HEK293 (cell line): ENCODE data around the gene ELOVL5.

Source experiments
- CTCF ChIA-PET: fragments of 350-600 bp; formaldehyde crosslinking; extraction: SDS; loops from one replicate; lab custom pipeline; 2021; ENCODE audit warnings: antibody characterized with exemption; lab: Yijun Ruan, JAX
- POLR2A ChIA-PET: fragments of 300-600 bp; formaldehyde crosslinking; extraction: SDS; loops from one replicate; lab custom pipeline; 2020; ENCODE audit warnings: antibody characterized with exemption, inconsistent platforms; lab: Yijun Ruan, JAX
- H3K27ac ChIP-seq: fragments of 200-500 bp; sonication (Bioruptor generic); 2 replicates; pipeline ENCODE4 v1.5.1; 2014; ENCODE audit warnings: low read depth, low read length, control low read depth, inconsistent platforms; ENCODE audit errors: extremely low read depth
- H3K36me3 ChIP-seq, 2 experiments: fragments of 200-500 bp in 1 of 2; sonication (Bioruptor generic) in 1 of 2; 1 replicate in 1 of 2; 2 replicates in 1 of 2; pipeline ENCODE4 v1.5.1; 2014 to 2017; ENCODE audit warnings: inconsistent platforms in 2 of 2, low read length in 2 of 2; ENCODE audit not compliant: control insufficient read depth in 2 of 2, insufficient read depth in 1 of 2
- H3K4me1 ChIP-seq: fragments of 200-500 bp; sonication (Bioruptor generic); 2 replicates; pipeline ENCODE4 v1.5.1; 2014; ENCODE audit warnings: mild to moderate bottlenecking, low read length, inconsistent platforms; ENCODE audit not compliant: control insufficient read depth, insufficient read depth
- H3K4me3 ChIP-seq: 2 replicates; pipeline ENCODE4 v1.5.1; 2011; ENCODE audit warnings: low read depth, mild to moderate bottlenecking, control low read depth, low read length, moderate library complexity
- H3K9me3 ChIP-seq: fragments of 200-500 bp; sonication (Bioruptor generic); 2 replicates; pipeline ENCODE4 v1.5.1; 2014; ENCODE audit warnings: low read depth, low read length, inconsistent platforms; ENCODE audit not compliant: control insufficient read depth, insufficient read depth
- BCL11B ChIP-seq: fragments of 450-650 bp; formaldehyde crosslinking; IDR thresholded peaks from 2 replicates; pipeline ENCODE4 v1.5.1; 2016; ENCODE audit warnings: low read depth, missing biosample characterization, missing genetic modification characterization
- FEZF1 ChIP-seq: fragments of 450-650 bp; formaldehyde crosslinking; IDR thresholded peaks from 2 replicates; pipeline ENCODE4 v1.5.1; 2016; ENCODE audit warnings: missing biosample characterization, missing genetic modification characterization
- GLI4 ChIP-seq: fragments of 450-650 bp; formaldehyde crosslinking; IDR thresholded peaks from 2 replicates; pipeline ENCODE4 v1.5.1; 2016; ENCODE audit warnings: missing biosample characterization, missing genetic modification characterization
- GLIS1 ChIP-seq: fragments of 450-650 bp; formaldehyde crosslinking; IDR thresholded peaks from 2 replicates; pipeline ENCODE4 v1.5.1; 2016; ENCODE audit warnings: missing biosample characterization, missing genetic modification characterization
- KLF16 ChIP-seq: fragments of 450-650 bp; formaldehyde crosslinking; IDR thresholded peaks from 2 replicates; pipeline ENCODE4 v1.5.1; 2017; ENCODE audit warnings: missing biosample characterization, missing genetic modification characterization
- KLF8 ChIP-seq: fragments of 450-650 bp; formaldehyde crosslinking; IDR thresholded peaks from 2 replicates; pipeline ENCODE4 v1.5.1; 2016; ENCODE audit warnings: missing biosample characterization, missing genetic modification characterization
- MEIS1 ChIP-seq: sonication (generic); formaldehyde crosslinking; IDR thresholded peaks from 2 replicates; pipeline ENCODE4 v1.8.1; 2022; ENCODE audit warnings: missing genetic modification reagents, mild to moderate bottlenecking, borderline replicate concordance
- OSR2 ChIP-seq: fragments of 450-650 bp; formaldehyde crosslinking; IDR thresholded peaks from 2 replicates; pipeline ENCODE4 v1.5.1; 2016; ENCODE audit warnings: missing biosample characterization, missing genetic modification characterization
- YY2 ChIP-seq: fragments of 450-650 bp; formaldehyde crosslinking; IDR thresholded peaks from 2 replicates; pipeline ENCODE4 v1.5.1; 2016; ENCODE audit warnings: missing biosample characterization, missing genetic modification characterization
- ZFHX2 ChIP-seq: fragments of 450-650 bp; formaldehyde crosslinking; conservative IDR thresholded peaks from 2 replicates; pipeline ENCODE4 v1.5.1; 2016; ENCODE audit warnings: missing biosample characterization, missing genetic modification characterization
- ZFP37 ChIP-seq: fragments of 450-650 bp; formaldehyde crosslinking; IDR thresholded peaks from 2 replicates; pipeline ENCODE4 v1.5.1; 2016; ENCODE audit warnings: missing biosample characterization, missing genetic modification characterization
- ZIC2 ChIP-seq: fragments of 450-650 bp; formaldehyde crosslinking; IDR thresholded peaks from 2 replicates; pipeline ENCODE4 v1.5.1; 2016; ENCODE audit warnings: missing biosample characterization, missing genetic modification characterization
- ZNF112 ChIP-seq: fragments of 450-650 bp; formaldehyde crosslinking; IDR thresholded peaks from 2 replicates; pipeline ENCODE4 v1.5.0; 2017; ENCODE audit warnings: missing biosample characterization, missing genetic modification characterization
- ZNF175 ChIP-seq: fragments of 450-650 bp; formaldehyde crosslinking; IDR thresholded peaks from 2 replicates; pipeline ENCODE4 v1.5.1; 2016; ENCODE audit warnings: missing biosample characterization, missing genetic modification characterization
- ZNF221 ChIP-seq: fragments of 450-650 bp; formaldehyde crosslinking; IDR thresholded peaks from 2 replicates; pipeline ENCODE4 v1.5.1; 2017; ENCODE audit warnings: missing biosample characterization, missing genetic modification characterization, borderline replicate concordance
- ZNF292 ChIP-seq: fragments of 450-650 bp; formaldehyde crosslinking; IDR thresholded peaks from 2 replicates; pipeline ENCODE4 v1.5.1; 2016; ENCODE audit warnings: low read depth, missing biosample characterization, missing genetic modification characterization, borderline replicate concordance
- ZNF324 ChIP-seq: fragments of 450-650 bp; formaldehyde crosslinking; IDR thresholded peaks from 2 replicates; pipeline ENCODE4 v1.5.1; 2016; ENCODE audit warnings: missing biosample characterization, missing genetic modification characterization
- ZNF335 ChIP-seq: fragments of 450-650 bp; formaldehyde crosslinking; conservative IDR thresholded peaks from 2 replicates; pipeline ENCODE4 v1.5.1; 2016; ENCODE audit warnings: missing biosample characterization, missing genetic modification characterization
- ZNF37A ChIP-seq: fragments of 450-650 bp; IDR thresholded peaks from 2 replicates; pipeline ENCODE4 v1.5.1; 2018; ENCODE audit warnings: missing biosample characterization, missing genetic modification characterization
- ZNF423 ChIP-seq: fragments of 450-650 bp; formaldehyde crosslinking; IDR thresholded peaks from 2 replicates; pipeline ENCODE4 v1.5.1; 2016; ENCODE audit warnings: missing biosample characterization, missing genetic modification characterization
- ZNF426 ChIP-seq: fragments of 450-650 bp; formaldehyde crosslinking; IDR thresholded peaks from 2 replicates; pipeline ENCODE4 v1.5.1; 2017; ENCODE audit warnings: missing biosample characterization, missing genetic modification characterization, mild to moderate bottlenecking, inconsistent platforms, moderate library complexity
- ZNF529 ChIP-seq: fragments of 450-650 bp; formaldehyde crosslinking; IDR thresholded peaks from 2 replicates; pipeline ENCODE4 v1.5.1; 2017; ENCODE audit warnings: missing genetic modification characterization, missing biosample characterization; ENCODE audit not compliant: insufficient replicate concordance
- ZNF544 ChIP-seq: fragments of 450-650 bp; formaldehyde crosslinking; IDR thresholded peaks from 2 replicates; pipeline ENCODE4 v1.5.0; 2017; ENCODE audit warnings: missing biosample characterization, missing genetic modification characterization
- ZNF555 ChIP-seq: fragments of 450-650 bp; formaldehyde crosslinking; conservative IDR thresholded peaks from 2 replicates; pipeline ENCODE4 v1.5.1; 2017; ENCODE audit warnings: missing biosample characterization, mild to moderate bottlenecking, missing genetic modification characterization, inconsistent platforms
- ZNF747 ChIP-seq: fragments of 450-650 bp; formaldehyde crosslinking; IDR thresholded peaks from 2 replicates; pipeline ENCODE4 v1.5.1; 2016; ENCODE audit warnings: missing biosample characterization, missing genetic modification characterization
- ZSCAN16 ChIP-seq: fragments of 450-650 bp; formaldehyde crosslinking; IDR thresholded peaks from 2 replicates; pipeline ENCODE4 v1.5.1; 2016; ENCODE audit warnings: missing biosample characterization, missing genetic modification characterization
- ZSCAN23 ChIP-seq: fragments of 450-650 bp; formaldehyde crosslinking; IDR thresholded peaks from 2 replicates; pipeline ENCODE4 v1.5.1; 2016; ENCODE audit warnings: missing biosample characterization, missing genetic modification characterization
- TF ChIP-seq, protein P1 (sequence below): fragments of 450-650 bp; formaldehyde crosslinking; IDR thresholded peaks from 2 replicates; pipeline ENCODE4 v1.5.1; 2016; ENCODE audit warnings: missing biosample characterization, missing genetic modification characterization
- TF ChIP-seq, protein P2 (sequence below): fragments of 450-650 bp; formaldehyde crosslinking; IDR thresholded peaks from 2 replicates; pipeline ENCODE4 v1.5.1; 2016; ENCODE audit warnings: missing biosample characterization, missing genetic modification characterization, borderline replicate concordance
- TF ChIP-seq, protein P3 (sequence below): fragments of 450-650 bp; formaldehyde crosslinking; IDR thresholded peaks from 2 replicates; pipeline ENCODE4; 2016; ENCODE audit warnings: missing biosample characterization, missing genetic modification characterization
- TF ChIP-seq, protein P4 (sequence below): fragments of 450-650 bp; formaldehyde crosslinking; IDR thresholded peaks from 2 replicates; pipeline ENCODE4 v1.5.1; 2017; ENCODE audit warnings: missing biosample characterization, missing genetic modification characterization

Gene ELOVL5

DNA sequence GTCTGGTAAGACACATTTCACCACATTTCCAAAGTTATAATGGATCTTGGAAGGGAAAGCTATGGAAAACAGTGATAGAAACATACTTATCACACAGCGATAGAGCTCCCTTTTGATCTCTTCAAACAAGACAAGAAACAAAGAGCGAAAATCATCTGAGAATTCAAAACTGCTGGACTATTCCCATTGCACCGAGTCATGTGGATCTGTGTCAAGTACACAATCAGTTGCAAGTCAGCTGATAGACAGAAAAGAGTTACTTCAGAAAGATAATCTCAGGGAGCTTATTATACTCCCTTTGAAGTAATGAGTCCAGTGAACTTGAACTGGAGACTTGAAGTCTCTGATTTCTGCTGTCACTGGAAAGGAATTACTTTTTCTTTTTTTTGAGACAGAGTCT lies 110.4 kb downstream of the ELOVL5 start:
- Histone ChIP-seq H3K36me3 (no peaks in the 10 kb centered on the region), H3K4me3 (no peak overlapping the region), H3K9me3 (no peaks in the 10 kb centered on the region), H3K4me1 (0 out of 2 replicates have a peak, but pooled peaks cover 2% of the 10 kb centered on the region)
- CTCF ChIA-PET: interaction anchor here (0.7 kb wide), 1 partner anchor 66 kb away, joined by 3 read pairs; no protein-coding TSS in a partner anchor
- TF ChIP-seq ZNF37A (tag by site-specific recombination) (no peak), ZNF555 (tag by site-specific recombination) (no peak), ZNF423 (tag by site-specific recombination) (no peak), YY2 (tag by site-specific recombination) (no peak), KLF16 (tag by site-specific recombination) (no peak), BCL11B (no peak), ZFHX2 (tag by site-specific recombination) (no peak), ZIC2 (no peak), ZSCAN16 (tag by site-specific recombination) (no peak), ZNF426 (tag by site-specific recombination) (no peak), GLIS1 (no peak), ZNF112 (tag by site-specific recombination) (no peak), MEIS1 (CRISPR knock-in tag) (no peak), ZNF747 (tag by site-specific recombination) (no peak), FEZF1 (tag by site-specific recombination) (no peak), ZNF175 (no peak), ZNF529 (tag by site-specific recombination) (no peak)
- TF ChIP-seq, protein P1, sequence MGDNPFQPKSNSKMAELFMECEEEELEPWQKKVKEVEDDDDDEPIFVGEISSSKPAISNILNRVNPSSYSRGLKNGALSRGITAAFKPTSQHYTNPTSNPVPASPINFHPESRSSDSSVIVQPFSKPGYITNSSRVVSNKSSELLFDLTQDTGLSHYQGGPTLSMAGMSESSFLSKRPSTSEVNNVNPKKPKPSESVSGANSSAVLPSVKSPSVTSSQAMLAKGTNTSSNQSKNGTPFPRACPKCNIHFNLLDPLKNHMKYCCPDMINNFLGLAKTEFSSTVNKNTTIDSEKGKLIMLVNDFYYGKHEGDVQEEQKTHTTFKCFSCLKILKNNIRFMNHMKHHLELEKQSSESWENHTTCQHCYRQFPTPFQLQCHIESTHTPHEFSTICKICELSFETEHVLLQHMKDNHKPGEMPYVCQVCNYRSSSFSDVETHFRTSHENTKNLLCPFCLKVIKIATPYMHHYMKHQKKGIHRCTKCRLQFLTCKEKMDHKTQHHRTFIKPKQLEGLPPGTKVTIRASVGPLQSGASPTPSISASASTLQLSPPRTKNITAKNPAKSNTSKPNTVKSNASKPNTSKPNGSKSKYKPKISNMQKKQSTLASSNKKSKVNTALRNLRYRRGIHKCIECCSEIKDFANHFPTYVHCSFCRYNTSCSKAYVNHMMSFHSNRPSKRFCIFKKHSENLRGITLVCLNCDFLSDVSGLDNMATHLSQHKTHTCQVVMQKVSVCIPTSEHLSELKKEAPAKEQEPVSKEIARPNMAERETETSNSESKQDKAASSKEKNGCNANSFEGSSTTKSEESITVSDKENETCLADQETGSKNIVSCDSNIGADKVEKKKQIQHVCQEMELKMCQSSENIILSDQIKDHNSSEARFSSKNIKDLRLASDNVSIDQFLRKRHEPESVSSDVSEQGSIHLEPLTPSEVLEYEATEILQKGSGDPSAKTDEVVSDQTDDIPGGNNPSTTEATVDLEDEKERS: no peak
- TF ChIP-seq, protein P2, sequence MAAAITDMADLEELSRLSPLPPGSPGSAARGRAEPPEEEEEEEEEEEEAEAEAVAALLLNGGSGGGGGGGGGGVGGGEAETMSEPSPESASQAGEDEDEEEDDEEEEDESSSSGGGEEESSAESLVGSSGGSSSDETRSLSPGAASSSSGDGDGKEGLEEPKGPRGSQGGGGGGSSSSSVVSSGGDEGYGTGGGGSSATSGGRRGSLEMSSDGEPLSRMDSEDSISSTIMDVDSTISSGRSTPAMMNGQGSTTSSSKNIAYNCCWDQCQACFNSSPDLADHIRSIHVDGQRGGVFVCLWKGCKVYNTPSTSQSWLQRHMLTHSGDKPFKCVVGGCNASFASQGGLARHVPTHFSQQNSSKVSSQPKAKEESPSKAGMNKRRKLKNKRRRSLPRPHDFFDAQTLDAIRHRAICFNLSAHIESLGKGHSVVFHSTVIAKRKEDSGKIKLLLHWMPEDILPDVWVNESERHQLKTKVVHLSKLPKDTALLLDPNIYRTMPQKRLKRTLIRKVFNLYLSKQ (tag by site-specific recombination): no peak
- TF ChIP-seq, protein P3, sequence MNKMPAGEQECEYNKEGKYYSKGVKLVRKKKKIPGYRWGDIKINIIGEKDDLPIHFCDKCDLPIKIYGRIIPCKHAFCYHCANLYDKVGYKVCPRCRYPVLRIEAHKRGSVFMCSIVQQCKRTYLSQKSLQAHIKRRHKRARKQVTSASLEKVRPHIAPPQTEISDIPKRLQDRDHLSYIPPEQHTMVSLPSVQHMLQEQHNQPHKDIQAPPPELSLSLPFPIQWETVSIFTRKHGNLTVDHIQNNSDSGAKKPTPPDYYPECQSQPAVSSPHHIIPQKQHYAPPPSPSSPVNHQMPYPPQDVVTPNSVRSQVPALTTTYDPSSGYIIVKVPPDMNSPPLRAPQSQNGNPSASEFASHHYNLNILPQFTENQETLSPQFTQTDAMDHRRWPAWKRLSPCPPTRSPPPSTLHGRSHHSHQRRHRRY (tag by site-specific recombination): no peak
- TF ChIP-seq, all 188 proteins: peak for 0
- POLR2A ChIA-PET: no interaction called here
- no peak overlapping the region for H3K27ac ChIP-seq

DNA sequence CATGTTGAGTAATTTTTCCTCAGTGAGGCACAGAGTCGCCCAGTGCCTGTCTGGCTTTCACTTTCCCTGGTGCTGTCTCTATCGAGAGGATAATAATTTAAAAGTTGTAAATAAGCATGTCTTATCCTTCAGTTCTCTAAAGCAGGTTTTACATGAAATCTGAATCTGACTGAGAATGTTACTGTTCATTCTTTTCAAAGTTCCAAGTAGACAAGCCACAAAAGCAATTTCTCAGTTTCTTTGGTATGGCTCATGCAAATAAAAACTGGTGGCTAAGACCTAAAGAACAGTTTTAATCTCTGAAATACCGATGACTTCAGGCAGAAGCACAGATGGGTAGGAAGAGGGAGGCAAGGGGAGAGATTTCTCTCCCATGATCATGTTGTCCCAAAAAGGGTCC lies 112.5 kb downstream of the ELOVL5 start:
- Histone ChIP-seq H3K27ac (no peak overlapping the region), H3K36me3 (no peaks in the 10 kb centered on the region), H3K4me1 (0 out of 2 replicates have a peak, but pooled peaks cover 2% of the 10 kb centered on the region), H3K4me3 (no peak overlapping the region), H3K9me3 (no peaks in the 10 kb centered on the region)
- CTCF ChIA-PET: no interaction called here
- POLR2A ChIA-PET: no interaction called here
- TF ChIP-seq ZNF292 (no peak), ZNF335 (tag by site-specific recombination) (no peak), ZNF747 (tag by site-specific recombination) (no peak), GLI4 (tag by site-specific recombination) (no peak), ZFP37 (tag by site-specific recombination) (no peak), KLF8 (tag by site-specific recombination) (no peak), ZNF324 (tag by site-specific recombination) (no peak), ZNF221 (no peak), YY2 (tag by site-specific recombination) (no peak), ZNF544 (tag by site-specific recombination) (no peak), FEZF1 (tag by site-specific recombination) (no peak), OSR2 (tag by site-specific recombination) (no peak), ZSCAN23 (tag by site-specific recombination) (no peak), ZNF426 (tag by site-specific recombination) (no peak)
- TF ChIP-seq, protein P4, sequence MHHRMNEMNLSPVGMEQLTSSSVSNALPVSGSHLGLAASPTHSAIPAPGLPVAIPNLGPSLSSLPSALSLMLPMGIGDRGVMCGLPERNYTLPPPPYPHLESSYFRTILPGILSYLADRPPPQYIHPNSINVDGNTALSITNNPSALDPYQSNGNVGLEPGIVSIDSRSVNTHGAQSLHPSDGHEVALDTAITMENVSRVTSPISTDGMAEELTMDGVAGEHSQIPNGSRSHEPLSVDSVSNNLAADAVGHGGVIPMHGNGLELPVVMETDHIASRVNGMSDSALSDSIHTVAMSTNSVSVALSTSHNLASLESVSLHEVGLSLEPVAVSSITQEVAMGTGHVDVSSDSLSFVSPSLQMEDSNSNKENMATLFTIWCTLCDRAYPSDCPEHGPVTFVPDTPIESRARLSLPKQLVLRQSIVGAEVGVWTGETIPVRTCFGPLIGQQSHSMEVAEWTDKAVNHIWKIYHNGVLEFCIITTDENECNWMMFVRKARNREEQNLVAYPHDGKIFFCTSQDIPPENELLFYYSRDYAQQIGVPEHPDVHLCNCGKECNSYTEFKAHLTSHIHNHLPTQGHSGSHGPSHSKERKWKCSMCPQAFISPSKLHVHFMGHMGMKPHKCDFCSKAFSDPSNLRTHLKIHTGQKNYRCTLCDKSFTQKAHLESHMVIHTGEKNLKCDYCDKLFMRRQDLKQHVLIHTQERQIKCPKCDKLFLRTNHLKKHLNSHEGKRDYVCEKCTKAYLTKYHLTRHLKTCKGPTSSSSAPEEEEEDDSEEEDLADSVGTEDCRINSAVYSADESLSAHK (tag by site-specific recombination): no peak
